Activated T-cell treated with anti-CD3 and anti-CD28 coated beads for 4 hours (primary cell): ENCODE data around the gene NLGN1.
"Not testable (repeated sequence)": the region's sequence is repeated elsewhere in the genome, so short reads cannot be mapped to it uniquely, and the experiment has no call there.

Experiments
- DNase-seq: peaks from one replicate; pipeline ENCODE4 v3.0.0-alpha.2; 2020

Gene NLGN1

DNA sequence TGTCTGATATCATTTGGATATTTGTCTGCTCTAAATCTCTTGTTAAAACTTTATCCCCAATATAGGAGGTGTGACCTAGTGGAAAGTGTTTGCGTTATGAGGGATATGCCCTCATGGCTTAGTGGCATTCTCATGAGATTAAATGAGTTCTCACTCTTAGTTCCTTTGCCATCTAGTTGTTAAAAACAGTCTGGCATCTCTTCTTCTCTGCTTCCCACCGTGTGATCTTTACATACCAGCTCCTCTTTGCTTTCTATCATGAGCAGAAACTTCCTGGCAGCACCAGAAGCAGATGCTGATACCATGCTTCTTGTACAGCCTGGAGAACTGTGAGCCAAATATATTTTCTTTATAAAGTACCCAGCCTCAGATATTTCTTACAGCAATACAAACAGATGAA, 33.0 kb downstream of the NLGN1 start:
- no peak for DNase-seq

DNA sequence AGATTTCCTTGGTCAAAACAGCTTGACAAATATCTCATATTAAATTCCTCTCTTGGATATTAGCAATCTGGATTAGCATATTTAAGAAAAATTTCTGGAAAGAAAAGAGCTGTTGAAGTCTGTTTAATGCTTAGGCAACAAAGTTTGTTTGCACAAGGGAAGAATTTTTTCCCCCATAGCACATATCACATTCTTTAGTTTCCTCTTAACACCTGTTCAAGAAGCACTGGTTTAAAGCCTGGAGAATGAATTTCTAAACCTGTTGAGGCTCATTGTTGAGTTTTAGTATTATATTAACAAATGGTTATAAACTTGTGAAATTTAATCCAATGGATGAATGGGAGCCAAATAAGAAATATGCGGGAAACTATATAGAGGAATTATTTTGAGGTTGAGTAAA, 41.5 kb downstream of the NLGN1 start:
- DNase-seq = no peak

DNA sequence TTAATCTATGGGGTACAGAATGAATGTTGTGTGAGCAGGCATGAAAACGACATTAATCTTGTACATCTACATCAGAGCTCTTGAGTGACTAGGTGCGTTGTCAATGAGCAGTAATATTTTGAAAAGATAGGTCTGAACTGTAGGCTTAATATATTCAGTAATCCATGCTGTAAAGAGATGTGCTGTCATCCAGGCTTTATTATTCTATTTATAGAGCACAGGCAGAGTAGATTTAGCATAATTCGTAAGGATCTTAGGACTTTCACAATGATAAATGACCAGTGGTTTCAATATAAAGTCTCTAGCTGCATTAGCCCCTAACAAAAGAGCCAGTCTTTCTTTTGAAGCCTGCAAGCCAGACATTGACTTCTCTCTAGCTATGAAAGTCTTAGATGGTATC, 43.0 kb downstream of the NLGN1 start:
- no peak for DNase-seq

DNA sequence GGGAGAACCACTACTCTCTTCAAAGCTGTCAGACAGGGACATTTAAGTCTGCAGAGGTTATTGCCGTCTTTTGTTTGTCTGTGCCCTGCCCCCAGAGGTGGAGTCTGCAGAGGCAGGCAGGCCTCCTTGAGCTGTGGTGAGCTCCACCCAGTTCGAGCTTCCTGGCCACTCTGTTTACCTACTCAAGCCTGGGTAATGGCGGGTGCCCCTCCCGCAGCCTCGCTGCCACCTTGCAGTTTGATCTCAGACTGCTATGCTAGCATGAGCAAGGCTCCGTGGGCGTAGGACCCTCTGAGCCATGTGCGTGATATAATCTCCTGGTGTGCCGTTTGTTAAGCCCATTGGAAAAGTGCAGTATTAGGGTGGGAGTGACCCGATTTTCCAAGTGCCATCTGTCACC, 54.0 kb downstream of the NLGN1 start:
- not testable (repeated sequence) for DNase-seq

DNA sequence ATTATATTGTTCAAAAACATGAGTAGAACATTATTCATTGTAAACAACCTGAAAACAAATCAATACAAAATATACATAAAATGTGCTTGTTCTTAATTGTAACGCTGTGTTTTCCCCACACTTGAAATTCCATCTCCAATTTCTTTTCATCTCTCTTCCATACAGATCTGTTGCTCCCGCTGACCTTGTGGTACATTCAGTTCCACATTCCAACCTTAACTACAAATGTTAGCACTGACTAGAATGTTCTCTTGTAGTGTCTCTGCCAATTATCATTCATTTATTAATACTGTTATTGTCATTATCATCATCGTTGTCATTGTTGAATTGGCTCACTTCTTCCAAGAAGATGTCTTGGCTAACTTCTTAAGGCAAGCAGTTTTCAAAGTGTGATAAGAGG, 65.7 kb downstream of the NLGN1 start:
- no peak for DNase-seq

DNA sequence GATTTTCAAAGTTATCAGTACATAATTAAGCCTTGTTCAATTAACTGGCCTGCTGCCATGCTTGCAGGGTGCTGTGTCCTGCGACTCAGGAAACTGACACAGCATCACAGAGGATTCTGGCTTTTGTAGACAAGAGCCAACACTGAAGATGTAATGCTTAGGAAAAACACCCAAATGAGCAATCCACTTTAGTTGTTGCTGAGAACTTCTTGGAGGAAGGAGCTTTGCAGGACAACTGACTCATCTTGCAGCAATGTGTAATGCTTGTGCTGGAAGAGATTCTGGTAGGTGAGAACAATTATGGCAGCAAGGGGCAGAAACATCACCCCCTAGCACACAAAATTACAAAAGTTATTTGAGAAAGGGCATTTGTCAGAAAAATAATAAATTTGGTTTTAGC, 67.6 kb downstream of the NLGN1 start:
- no peak for DNase-seq

DNA sequence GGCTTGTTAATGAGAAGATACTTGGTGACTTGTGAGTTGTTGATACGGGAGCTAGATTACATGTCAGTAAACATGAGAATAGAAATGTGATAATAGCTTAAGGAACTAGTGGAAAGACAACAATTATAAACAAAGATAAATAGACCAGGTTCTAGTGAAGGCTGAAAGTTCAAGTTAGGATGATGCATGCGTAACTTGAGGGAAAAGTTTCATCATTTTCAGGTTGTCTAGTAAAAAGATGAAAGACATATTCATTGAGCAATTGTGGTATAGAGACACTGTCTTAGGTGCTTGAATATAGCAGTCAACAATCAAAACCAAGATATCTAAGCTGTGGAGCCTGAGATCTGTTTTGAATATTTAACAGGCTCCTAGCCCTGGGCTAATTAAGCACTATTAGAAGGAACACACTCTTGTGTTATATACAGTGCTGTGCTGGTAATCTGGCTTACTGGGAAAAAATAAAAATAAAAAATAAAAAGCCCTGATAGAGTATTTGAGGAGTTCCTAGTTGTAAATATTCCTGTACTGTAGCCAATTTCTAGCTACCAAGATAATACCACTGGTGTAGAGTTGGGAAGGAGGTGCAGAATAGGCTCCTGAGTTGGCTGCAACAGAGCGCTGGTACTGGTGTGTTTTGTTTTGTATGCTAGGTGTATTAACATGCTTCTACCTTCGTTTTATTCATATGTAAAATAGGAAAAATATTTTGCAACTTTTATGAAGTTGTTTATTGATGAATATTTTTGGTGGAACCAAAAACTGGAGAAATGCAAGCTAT, 68.5 kb downstream of the NLGN1 start:
- DNase-seq = no peak

DNA sequence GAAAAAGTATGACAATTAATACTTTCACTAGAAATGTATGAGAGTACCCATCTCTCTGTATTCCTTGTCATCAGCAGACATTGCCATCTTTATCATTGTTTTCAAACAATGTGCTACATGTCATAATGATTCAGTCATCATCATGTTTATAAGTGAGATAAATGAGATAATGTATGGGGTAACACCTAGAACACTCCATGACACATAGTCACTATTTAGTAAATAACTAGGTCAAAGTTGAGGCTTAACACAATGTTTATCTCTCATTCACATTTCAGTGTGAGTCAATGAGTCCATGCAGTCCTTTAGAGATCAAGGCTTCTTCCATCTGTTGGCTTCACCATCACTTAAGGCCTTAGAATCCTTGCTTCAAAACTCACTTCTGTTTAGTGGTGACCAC, 70.0 kb downstream of the NLGN1 start:
- DNase-seq = no peak

DNA sequence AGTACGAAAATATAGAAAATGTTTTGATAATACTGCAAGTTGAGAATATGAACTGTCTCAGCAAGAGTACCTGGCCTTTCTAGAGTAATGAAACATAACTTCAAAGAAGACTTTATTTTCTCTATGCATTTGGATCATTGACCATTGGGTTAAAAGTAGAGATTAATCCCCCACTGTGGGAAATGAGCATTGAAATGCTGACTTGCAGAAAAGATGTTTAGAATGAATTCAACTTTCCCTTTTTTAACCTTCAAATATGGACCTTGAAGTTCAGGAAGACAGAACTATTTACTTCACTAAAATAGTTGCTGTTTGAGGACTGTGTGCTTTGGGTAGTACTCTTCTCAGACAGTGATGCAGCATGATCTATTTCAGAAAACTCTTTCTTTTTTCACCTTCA, 75.7 kb downstream of the NLGN1 start:
- DNase-seq = no peak

DNA sequence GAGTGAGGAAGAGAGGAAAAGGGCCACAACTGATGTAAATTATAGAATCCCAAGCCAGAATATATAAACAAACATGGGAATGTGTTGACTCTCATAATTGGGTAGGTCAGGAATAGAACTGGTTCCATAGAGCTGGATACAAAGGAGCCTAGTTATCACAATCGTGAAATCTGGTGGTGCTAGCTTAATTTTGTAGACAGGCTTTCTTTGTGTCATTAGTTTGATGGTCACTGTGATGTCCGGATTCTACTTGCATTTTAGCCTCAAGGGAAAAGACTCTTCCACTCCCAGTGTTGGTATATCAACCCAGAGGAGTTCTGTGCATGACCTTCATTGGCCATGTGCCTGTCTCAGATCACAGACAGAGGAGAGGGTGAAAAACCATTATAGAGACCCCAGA, 81.8 kb downstream of the NLGN1 start:
- no peak for DNase-seq

DNA sequence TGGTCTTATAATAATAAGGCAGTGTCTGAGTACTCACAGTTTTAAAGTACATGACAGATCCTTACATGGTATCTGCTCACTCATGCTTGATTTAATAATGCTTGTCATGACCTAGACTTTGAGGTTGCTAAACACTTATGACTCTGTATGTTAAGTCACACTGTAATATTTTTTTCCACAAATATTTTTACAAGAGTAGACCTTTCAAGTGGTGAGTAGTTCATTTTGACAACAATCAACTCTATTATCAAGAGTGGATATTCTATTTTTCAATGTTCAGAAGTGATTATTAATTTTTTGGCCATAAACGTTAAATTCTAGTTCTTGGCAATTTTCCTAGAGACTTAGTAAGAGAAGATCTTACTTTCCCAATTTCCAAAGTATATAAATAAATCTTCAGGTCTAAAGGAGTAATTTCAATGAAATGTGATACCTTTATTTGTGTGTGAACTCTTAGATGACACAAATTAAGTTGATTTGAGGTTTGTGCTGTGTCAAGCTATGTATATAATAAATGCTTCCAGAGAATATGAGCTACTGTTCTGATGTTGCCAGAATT, 104.5 kb downstream of the NLGN1 start:
- no peak for DNase-seq

DNA sequence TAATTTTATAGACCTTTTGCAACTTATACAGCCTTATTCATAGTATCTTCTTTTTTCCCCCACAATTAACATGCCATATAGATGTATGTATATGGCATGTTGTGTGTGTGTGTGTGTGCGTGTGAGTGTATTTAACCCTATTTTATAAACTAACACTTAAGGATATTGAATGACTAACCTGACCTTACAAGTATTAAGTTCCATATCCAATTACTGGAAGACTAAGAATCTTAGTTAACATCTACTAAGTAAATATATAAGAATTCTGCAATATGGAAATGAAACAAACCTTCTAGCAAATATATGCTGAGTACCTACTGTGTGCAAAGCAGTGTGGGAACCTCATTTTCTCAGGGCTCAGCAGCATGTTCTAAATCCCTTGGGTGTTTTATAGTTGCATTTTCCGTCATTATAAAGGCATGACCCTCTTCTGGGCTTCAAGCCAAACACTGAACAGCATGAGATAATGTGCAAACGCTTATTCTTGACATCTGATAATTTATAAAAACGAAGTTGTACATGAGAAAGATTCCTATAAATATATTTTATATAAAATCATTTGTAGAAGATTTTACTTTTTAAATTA, 105.5 kb downstream of the NLGN1 start:
- no peak for DNase-seq

DNA sequence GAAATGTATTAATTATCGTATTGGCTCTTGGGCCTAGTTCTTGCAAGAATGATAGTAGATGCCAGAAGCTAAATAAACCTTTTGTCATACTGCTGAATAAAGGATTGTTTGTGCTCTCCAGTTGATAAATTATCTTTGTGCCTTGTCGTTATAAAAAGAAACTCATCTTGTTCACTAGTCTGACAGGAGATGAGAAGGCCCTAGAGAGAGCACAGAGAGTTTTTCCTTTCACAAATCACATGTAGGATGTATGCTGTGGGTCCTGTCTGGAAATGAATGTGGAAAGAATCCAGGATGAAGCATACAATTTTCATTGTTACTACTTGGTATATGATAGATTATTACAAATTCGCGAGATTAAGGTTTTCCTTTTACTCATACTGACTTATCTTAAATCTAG, 113.0 kb downstream of the NLGN1 start:
- DNase-seq = no peak

DNA sequence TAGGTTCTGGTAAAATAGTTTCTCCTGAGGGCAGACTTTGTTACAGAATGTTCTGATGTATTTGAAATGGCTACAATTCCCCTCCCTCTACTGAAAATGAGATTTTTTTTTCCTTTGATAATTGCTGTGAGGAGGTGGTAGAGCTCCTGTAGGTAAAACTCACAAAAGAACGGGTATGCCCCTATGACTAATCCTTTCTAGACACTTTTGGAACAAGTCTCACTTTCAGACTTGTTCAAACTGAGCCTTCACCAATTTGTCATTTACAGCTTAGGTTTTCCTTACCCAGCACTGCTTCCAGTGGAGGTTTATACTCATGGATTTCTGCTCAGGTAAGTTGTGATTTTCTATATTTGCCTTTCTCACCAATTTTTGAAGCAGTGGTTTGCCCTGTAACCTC, 115.6 kb downstream of the NLGN1 start:
- DNase-seq = no peak

DNA sequence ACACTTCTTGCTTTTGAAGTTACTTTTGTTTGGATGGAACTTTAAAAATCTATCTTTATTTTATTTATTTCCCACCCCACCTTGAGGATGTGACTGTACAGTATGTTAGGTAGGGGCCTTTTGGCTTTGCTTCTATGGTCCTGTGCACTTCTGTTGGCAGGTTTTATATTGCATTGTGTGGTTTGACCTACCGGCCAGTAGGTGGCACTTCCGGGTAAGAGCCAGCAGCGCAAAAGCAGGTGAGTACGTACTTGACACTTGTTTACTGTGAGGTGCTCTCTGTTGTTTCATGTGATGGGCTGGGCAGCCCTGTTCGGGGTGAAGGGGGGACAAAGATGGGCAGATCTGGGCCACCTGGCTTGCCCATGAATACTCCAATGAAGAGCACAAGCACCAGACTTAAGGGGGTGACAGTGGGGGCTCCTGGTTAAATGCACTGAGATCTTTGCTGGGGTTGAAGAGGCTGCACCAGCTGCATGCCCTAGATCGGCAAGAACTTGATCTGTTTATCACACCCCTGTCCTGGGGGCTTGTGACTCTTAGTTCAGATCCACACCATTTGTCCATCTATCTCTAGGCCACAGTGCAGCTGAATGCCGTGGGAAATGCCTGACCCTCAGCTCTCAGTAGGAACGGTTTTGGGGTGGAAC, 131.6 kb downstream of the NLGN1 start:
- no peak for DNase-seq

DNA sequence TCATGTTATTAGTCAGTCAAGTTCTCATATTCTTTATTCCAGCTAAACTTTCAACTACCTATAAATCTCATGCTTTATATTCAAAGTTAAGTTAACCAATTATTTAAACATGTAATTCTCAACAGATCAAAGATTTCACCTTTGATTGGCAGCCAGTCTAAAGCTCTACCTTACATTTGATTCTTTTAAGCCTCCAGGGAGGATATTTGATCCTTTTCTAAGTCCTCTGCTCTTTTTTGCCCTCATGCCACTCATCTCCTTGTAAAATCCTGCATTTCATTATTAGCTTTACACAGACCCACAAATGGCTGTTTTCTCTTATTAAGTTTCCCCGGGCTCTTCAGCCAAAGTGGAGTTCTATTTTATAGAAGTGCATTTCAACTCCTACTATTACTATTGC, 134.1 kb downstream of the NLGN1 start:
- no peak for DNase-seq

DNA sequence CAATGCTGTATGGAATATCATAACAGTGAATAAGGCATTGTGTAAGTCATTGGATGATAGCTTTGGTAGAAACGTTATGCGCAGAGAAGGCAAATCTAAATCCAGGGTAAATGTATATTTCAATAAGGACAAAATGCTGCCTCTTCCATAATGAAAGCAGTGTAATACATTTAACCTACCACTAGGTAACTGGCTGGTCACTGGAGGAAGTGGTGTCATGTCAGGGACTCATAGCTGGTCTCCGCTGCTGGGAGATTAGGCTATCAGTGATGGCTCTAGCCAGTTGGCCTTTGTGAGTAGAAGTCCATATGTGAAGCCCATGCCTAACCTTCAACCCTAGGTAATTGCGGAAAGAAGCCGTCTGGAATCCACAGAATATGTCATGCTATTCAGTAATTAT, 140.9 kb downstream of the NLGN1 start:
- no peak for DNase-seq

DNA sequence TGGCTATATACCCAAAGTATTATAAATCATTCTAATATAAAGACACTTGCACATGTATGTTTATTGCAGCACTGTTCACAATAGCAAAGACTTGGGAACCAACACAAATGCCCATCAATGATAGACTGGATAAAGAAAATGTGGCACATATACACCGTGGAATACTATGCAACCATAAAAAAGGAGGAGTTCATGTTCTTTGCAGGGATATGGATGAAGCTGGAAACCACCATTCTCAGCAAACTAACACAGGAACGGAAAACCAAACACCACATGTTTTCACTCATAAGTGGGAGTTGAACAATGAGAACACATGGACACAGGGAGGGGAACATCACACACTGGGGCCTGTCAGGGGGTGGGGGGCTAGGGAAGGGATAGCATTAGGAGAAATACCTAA, 148.0 kb downstream of the NLGN1 start:
- not testable (repeated sequence) for DNase-seq

DNA sequence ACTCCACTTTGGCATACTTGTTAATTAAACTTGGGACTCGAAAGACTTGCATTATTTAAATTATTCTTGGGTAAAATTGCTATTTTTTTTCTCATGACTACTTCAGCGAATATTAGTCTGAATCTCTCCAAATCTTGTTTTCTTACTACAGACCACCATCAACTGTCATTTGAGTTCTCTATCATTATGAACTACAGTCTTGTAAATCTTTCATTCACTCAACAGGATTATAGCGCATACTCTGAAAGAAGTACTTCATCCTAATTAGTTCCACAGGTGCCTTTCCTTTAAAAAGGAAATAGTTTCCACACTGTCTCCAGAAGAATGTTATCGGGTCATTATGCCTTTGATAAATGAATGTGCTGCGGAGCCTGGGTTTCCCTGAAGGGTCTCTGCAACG, 149.5 kb downstream of the NLGN1 start:
- DNase-seq = no peak

DNA sequence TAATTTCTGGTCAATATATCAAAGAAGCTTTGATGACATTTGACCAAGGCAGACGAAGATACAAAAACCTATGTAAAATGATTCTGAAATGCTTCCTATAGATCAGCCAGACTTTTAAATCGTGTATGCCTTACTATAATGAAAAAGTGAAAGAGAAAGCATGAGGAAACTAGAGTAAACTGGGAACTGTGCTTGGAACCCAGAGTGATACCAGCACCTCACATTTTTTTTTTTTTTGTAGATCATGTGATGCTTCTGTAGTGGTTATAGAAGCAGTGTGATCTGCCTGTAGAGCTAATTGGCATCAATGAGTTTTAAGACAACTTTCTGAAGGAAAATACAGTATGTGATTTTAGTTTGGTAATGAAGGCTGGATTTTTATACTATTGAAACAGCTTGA, 150.7 kb downstream of the NLGN1 start:
- DNase-seq = no peak

DNA sequence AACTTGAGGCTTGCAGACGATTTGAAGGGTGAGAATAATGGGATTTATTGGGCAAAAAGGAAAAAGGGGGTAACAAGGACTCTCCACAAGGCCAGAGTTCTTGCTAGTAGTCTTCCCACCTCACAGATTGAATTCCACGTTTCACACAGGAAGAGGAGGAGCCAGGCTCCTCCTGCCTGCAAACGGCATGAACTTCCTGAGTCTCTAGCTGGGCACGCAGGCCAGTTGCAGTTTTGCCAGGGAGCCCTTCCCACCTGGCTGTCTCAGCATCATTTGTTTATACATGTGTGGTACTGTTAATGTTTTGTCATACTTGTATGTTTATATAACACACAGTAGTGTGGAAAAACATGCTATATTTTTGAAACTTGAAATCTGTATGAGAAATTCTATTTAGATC, 155.0 kb downstream of the NLGN1 start:
- DNase-seq = no peak

DNA sequence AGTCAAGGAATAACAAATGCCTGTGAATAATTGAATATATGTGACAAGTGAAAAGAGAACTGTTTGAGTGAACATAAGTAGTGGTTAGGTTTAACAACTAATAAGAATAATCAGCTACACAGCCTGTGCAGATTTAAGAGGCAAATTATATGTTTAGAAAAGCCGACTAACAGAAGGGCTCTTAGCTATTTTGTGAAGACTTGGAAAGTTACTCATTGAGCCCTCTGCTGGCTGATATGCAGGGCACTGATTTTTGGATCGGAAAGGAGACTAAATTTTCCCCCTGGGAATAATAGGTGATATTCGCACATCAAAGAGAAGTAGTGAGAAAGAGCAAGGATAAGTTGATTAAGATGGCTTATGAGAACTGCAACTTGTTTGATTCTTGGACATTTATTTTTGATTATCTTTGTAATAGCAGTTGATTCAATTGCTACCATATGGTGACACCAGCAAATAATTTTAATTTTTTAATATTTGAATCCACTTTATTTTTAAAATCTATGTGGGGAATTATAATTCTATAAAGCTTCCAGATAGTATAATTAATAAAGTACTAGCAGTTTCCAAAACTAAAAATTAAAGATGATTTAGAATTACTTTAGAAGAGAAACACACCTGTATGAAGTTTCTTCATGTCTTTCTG, 156.2 kb downstream of the NLGN1 start:
- no peak for DNase-seq

DNA sequence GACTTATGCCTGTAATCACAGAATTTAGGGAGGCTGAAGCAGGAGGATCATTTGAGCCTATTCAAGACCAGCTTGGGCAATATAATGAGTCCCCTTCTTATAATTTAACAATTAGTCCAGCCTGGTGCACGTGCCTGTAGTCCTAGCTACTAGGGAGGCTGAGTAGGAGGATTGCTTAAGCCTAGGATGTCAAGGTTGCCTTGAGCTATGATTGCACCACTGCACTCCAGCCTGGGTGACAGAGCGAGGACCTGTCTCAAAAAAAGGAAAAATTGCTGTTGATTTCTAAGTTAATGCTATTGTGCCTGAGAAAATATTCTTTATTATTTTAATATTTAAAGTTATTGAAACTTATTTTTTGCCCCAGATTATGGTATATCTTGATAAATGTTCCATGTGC, 159.0 kb downstream of the NLGN1 start:
- no peak for DNase-seq

DNA sequence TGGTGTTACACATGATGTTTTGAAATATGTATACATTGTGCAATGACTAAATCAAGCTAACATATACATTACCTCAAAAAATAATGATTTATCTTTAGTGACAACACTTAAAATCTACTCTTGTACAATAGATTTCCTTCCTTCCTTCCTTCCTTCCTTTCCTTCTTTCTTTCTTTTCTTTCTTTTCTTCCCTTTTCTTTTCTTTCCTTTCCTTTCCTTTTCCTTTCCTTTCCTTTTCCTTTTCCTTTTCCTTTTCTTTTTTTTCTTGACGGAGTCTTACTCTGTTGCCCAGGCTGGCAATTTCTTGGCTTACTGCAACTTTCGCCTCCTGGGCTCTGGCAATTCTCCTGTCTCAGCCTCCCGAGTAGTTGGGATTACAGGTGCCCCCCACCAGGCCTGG, 170.5 kb downstream of the NLGN1 start:
- DNase-seq = no peak
